Skeletal muscle tissue (tissue), 4 donors: Measurements from ENCODE around the gene BARX1. TPM values are rescaled to one million over a fixed set of nuclear protein-coding genes. Genes with fewer than 3 reads are reported as not detected.
A peak's percentile ranks its signal among the peaks of the same experiment; 100 is the strongest.

Experiments used
- H3K27ac ChIP-seq: one replicate; pipeline ENCODE4 v1.7.0; 2013; ENCODE audit warnings: mild to moderate bottlenecking, low read depth, low read length, inconsistent platforms
- H3K27me3 ChIP-seq, 3 donors: one replicate each; pipeline ENCODE4 v1.7.0; 2013; ENCODE audit warnings: low read length in 3 of 3; ENCODE audit not compliant: control insufficient read depth in 3 of 3, insufficient read depth in 3 of 3
- H3K36me3 ChIP-seq, 3 donors: one replicate each; pipeline ENCODE4 v1.7.0; 2013; ENCODE audit warnings: low read length in 3 of 3; ENCODE audit not compliant: control insufficient read depth in 3 of 3, insufficient read depth in 3 of 3
- H3K4me1 ChIP-seq, 3 donors: one replicate each; pipeline ENCODE4 v1.7.0; 2013; ENCODE audit warnings: low read length in 3 of 3, mild to moderate bottlenecking in 3 of 3; ENCODE audit not compliant: control insufficient read depth in 3 of 3, insufficient read depth in 3 of 3
- H3K4me3 ChIP-seq, 3 donors: one replicate each; pipeline ENCODE4 v1.7.0; 2013; ENCODE audit warnings: low read length in 3 of 3
- H3K9ac ChIP-seq, 3 donors: one replicate each; pipeline ENCODE4 v1.7.0; 2013; ENCODE audit warnings: low read length in 3 of 3, mild to moderate bottlenecking in 3 of 3, moderate library complexity in 2 of 3, low read depth in 1 of 3
- H3K9me3 ChIP-seq, 3 donors: one replicate each; pipeline ENCODE4 v1.7.0; 2013; ENCODE audit warnings: low read length in 3 of 3; ENCODE audit not compliant: control insufficient read depth in 3 of 3
- total RNA-seq: library from RNA; depleted of rRNA; stranded (reverse); fragments of >200 nt; gene quantifications from one replicate; pipeline ENCODE4 v1.2.3, GENCODE V29; 2014
- donor health status: Osteomylitis.

BARX1 gene
- total RNA-seq, 1 donor from 2014 or later = not detected

DNA sequence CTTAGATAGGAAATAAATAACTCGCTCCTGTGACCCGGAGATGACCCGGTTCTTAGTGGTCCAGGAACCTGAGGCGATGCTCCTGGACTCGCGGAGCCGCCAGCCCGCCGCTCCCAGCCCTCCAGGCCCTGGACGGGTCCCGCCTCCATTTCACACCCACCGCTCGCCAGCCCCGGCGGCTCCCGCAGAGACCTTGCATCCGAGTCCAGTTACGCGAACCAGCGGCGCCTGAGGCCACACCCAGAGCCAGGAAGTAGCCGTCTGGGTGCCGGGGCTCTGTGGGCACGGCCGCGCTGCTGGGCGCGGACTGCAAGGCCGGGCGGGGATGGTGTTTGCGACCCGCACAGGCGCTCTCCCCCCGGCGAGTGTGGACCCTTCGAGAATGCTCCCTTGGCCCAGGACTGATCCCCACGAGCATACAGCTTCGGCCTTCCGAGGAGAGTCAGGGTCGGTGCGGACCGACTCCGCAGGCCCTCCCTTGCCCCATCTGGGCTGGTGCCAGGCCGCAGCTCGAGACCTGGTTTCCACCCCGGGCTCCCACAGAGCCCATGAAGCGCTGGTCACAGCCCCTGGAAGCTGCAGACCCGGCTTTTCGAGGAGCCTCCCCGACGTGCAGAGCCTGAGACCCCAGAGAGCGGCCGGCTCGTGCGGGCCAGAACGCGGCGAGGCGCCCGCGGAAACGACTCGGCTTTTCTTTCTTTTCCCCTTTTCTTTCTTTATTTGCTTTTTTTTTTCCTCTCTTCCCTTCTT, 5.2 kb upstream of the BARX1 start:
- Histone ChIP-seq H3K4me3 (no peak overlapping the region), H3K9me3 (no peaks in the 10 kb centered on the region), H3K4me1 (peaks cover 12 to 20% (median 12%) of the 10 kb centered on the region in 3 donors), H3K36me3 (no peaks in the 10 kb centered on the region), H3K9ac (no peak overlapping the region), H3K27ac (no peak overlapping the region), H3K27me3 (peaks cover 58 to 70% (median 65%) of the 10 kb centered on the region in 3 donors)

- H3K27ac ChIP-seq = no peak overlapping the region
- no peaks in the 10 kb centered on the region for H3K36me3 ChIP-seq
- no peak overlapping the region for H3K9ac ChIP-seq
- H3K27me3 ChIP-seq = peaks cover 59 to 72% (median 65%) of the 10 kb centered on the region in 3 donors
- H3K4me3 ChIP-seq = no peak overlapping the region
- H3K9me3 ChIP-seq = no peaks in the 10 kb centered on the region
- peaks cover 12 to 21% (median 12%) of the 10 kb centered on the region in 3 donors for H3K4me1 ChIP-seq
Measured at GRCh38 chr9:93959739-93960154, 4.6 kb upstream of the BARX1 start.

GRCh38 chr9:93958819-93959682, 3.9 kb upstream of the BARX1 start:
- H3K4me3 ChIP-seq = peak overlapping the region in 1 of 3 donors; percentile 52
- no peaks in the 10 kb centered on the region for H3K9me3 ChIP-seq
- H3K27me3 ChIP-seq = peaks cover 65 to 74% (median 69%) of the 10 kb centered on the region in 3 donors
- H3K4me1 ChIP-seq = peaks cover 12 to 21% (median 16%) of the 10 kb centered on the region in 3 donors
- H3K36me3 ChIP-seq = no peaks in the 10 kb centered on the region
- no peak overlapping the region for H3K9ac ChIP-seq
- H3K27ac ChIP-seq = no peak overlapping the region

DNA sequence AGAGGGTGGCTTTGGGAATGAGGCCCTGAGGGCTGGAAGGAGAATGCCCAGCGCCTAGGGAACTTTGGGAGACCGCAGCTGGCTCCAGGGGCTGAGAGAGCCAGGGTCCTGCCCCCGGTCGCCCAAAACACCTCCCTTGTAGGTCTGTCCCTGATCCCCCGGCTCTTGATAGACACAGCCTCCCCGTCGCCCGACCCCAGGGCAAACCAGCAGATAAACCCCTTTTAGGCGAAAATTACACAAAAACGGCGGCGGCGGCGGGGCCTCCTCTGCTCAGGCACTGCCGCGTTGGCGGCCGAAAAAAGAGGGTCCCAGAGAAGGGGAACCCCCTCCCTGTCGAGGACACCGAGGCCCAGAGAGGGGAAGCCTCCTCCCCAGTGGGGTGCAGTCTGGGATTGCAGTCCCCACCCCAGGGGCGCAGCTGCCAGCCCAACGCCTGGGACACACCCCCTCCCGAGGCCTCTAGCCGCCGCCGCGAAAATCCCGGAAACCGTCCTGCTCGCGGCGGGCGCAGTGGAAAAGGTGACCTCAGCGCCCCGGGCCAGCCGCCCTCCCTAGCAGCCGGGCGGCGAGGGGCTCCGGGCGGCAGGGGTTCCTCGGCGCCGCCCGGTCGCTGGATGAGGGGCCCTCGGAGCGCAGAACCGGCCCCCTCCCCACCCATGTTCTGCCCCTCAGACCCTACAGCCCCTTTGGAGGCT, 3.1 kb upstream of the BARX1 start:
- peaks cover 15 to 24% (median 22%) of the 10 kb centered on the region in 3 donors for H3K4me1 ChIP-seq
- no peak overlapping the region for H3K9ac ChIP-seq
- H3K9me3 ChIP-seq = no peaks in the 10 kb centered on the region
- H3K36me3 ChIP-seq = no peaks in the 10 kb centered on the region
- H3K27me3 ChIP-seq = peaks cover 73 to 81% (median 77%) of the 10 kb centered on the region in 3 donors
- no peak overlapping the region for H3K4me3 ChIP-seq
- no peak overlapping the region for H3K27ac ChIP-seq

DNA sequence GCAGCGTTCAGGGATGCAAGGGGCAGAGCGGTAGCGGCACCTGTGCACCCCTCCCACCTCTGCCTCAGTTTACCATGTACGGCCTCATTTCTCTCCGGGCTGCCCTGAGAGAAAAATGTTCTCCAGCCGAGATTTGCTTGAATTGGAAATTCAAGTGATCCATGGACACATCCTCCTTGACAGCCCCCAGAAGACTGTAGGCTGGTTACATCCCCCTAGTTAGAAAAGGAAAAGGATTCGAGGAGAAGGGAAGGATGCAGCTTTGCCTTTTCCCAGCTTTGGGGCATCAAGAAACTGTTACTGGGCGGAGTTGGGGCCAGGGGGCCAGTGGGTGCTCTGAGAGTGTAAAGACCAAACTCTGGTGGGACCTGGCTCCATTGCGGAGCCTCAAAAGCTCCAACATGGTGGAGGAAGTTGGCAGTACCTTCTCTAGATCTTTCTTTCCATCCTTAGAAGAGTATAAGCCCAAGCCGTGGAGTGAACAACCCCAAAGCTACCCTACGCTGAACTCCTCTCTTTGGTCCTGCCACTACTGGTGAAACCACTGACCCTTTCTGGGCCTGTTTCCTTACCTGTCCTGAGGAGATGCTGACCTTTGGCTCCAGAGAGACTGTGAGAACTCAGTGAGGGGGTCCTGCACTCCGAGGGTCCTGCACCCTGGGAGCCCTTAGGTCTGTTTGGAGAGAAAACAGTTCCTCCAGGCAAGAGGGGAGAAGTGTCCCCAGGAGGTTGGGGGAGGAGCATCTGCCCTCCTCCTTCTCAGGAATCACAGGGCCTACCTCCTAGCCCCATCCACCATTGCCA, 1.0 kb upstream of the BARX1 start:
- peak overlapping the region in 1 of 3 donors; percentile 54 for H3K4me3 ChIP-seq
- H3K9ac ChIP-seq = no peak overlapping the region
- no peaks in the 10 kb centered on the region for H3K36me3 ChIP-seq
- H3K9me3 ChIP-seq = no peaks in the 10 kb centered on the region
- peaks cover 86 to 92% (median 91%) of the 10 kb centered on the region in 3 donors for H3K27me3 ChIP-seq
- no peak overlapping the region for H3K27ac ChIP-seq
- peaks cover 30 to 42% (median 39%) of the 10 kb centered on the region in 3 donors for H3K4me1 ChIP-seq

GRCh38 chr9:93954434-93955061, 607 bp downstream of the BARX1 start:
- Histone ChIP-seq H3K9me3 (no peaks in the 10 kb centered on the region), H3K9ac (no peak overlapping the region), H3K27ac (no peak overlapping the region), H3K4me1 (peaks cover 35 to 47% (median 45%) of the 10 kb centered on the region in 3 donors), H3K4me3 (no peak overlapping the region), H3K27me3 (peaks cover 90 to 92% (median 92%) of the 10 kb centered on the region in 3 donors), H3K36me3 (no peaks in the 10 kb centered on the region)

- Histone ChIP-seq H3K4me1 (peaks cover 28 to 44% (median 40%) of the 10 kb centered on the region in 3 donors), H3K27ac (no peak overlapping the region), H3K9ac (no peak overlapping the region), H3K9me3 (no peaks in the 10 kb centered on the region), H3K27me3 (peaks cover 90 to 92% (median 92%) of the 10 kb centered on the region in 3 donors), H3K4me3 (no peak overlapping the region), H3K36me3 (no peaks in the 10 kb centered on the region)
Measured at GRCh38 chr9:93953496-93954433, 1.4 kb downstream of the BARX1 start.

- Histone ChIP-seq H3K4me3 (peak overlapping the region in 2 of 3 donors; percentile 12 to 41), H3K4me1 (peaks cover 28 to 44% (median 38%) of the 10 kb centered on the region in 3 donors), H3K36me3 (no peaks in the 10 kb centered on the region), H3K9ac (no peak overlapping the region), H3K27ac (no peak overlapping the region), H3K27me3 (peaks cover 90 to 92% (median 92%) of the 10 kb centered on the region in 3 donors), H3K9me3 (no peaks in the 10 kb centered on the region)
Measured at GRCh38 chr9:93952784-93953495, 2.2 kb downstream of the BARX1 start.
